Pancreas (tissue), 10 donors: ENCODE data around the gene OR8D2. TPM values are rescaled to one million over a fixed set of nuclear protein-coding genes. Genes with fewer than 3 reads are reported as not detected.

Source experiments
- ATAC-seq, 4 donors: fragments of 200-7000 bp; cut with Tn5 transposase; one replicate each; pipeline versions ENCODE4 v1.8.0 to v1.9.1; 2020; ENCODE audit warnings: mild to moderate bottlenecking in 4 of 4, moderate library complexity in 4 of 4
- DNase-seq, 6 donors: peaks; one replicate each; pipeline ENCODE4 v3.0.0-alpha.2; 2020
- FAIRE-seq: peaks from 2 replicates; lab custom pipeline; 2012; peaks lifted over from hg19 to GRCh38; lab: Jason Lieb, UNC
- H3K27ac ChIP-seq, 4 donors: fragments of 200-600 bp; sonication (generic); 1 replicate in 3 of 4; 2 replicates in 1 of 4; pipeline versions ENCODE4 v1.5.0 to v1.8.0; 2020
- H3K27me3 ChIP-seq, 4 donors: fragments of 200-600 bp; one replicate each; pipeline ENCODE4 v1.8.0; 2021
- H3K36me3 ChIP-seq, 3 donors: fragments of 200-600 bp; sonication (generic) in 1 of 3; one replicate each; pipeline versions ENCODE4 v1.5.0 to v1.8.0; 2020 to 2021
- H3K4me1 ChIP-seq, 3 donors: fragments of 200-600 bp; one replicate each; pipeline ENCODE4 v1.8.0; 2021
- H3K4me3 ChIP-seq, 4 donors: fragments of 200-600 bp; sonication (generic) in 2 of 4; one replicate each; pipeline versions ENCODE4 v1.5.0 to v1.8.0; 2020 to 2021
- H3K9me3 ChIP-seq, 4 donors: fragments of 200-600 bp; one replicate each; pipeline ENCODE4 v1.8.0; 2021
- CTCF ChIP-seq, 4 donors: fragments of 200-600 bp; sonication (generic) in 3 of 4; IDR thresholded peaks; one replicate each; pipeline versions ENCODE4 v1.5.0 to v1.8.0; 2021; ENCODE audit warnings: antibody characterized with exemption in 4 of 4
- WGBS, 2 donors: extraction: QIAGEN DNeasy Blood & Tissue Kit; methylation state at CpG; one replicate each; pipeline ENCODE4 v1.1.7; 2013; 5-methylcytosine and 5-hydroxymethylcytosine counted together
- intact Hi-C, 3 donors: fragments of 100-400 bp; cut with DNase I; formaldehyde crosslinking; loops; one replicate each; pipeline versions ENCODE4 v1.11.1 to v1.14.2; 2022
- polyA plus RNA-seq, 2 donors: library from polyadenylated mRNA; stranded (reverse); fragments of 200-250 nt; gene quantifications; one replicate each; pipeline ENCODE4 v1.2.3, GENCODE V29; 2013
- total RNA-seq, 6 donors: library from RNA; stranded (reverse); fragmentation: NEBNext Ultra II Directional in 4 of 6; extraction: Animal tissue kit (Norgen Biotek cat#: 25700) in 4 of 6; gene quantifications; one replicate each; pipeline versions ENCODE4 v1.2.1 to v1.2.4, GENCODE V29; 2021 to 2023
- donor health status: healthy with polysubstance abuse.
- donor health status: DM: no; HTN: no; CAD: no; lungs with moderate emphysema.
- donor health status: DM: no; HTN: no; CAD: no.
- donor health status: control.
- donor health status: control.
- donor health status: Bipolar disorder and iron deficiency.
- donor health status: DM: yes; HTN: yes; CAD: no.
- donor health status: DM: no; HTN: no; CAD: no.
- donor health status: DM: no; HTN: no; CAD: no.
- donor health status: DM: yes; HTN: yes; CAD: no.

OR8D2 gene
- not detected for total RNA-seq
- polyA plus RNA-seq: not detected

- Histone ChIP-seq H3K9me3 (no peaks in the 10 kb centered on the region), H3K27ac (no peak within 1 kb of the TSS), H3K4me1 (no peaks in the 10 kb centered on the region), H3K27me3 (no peaks in the 10 kb centered on the region), H3K4me3 (no peak within 1 kb of the TSS), H3K36me3 (no peaks in the 10 kb centered on the region)
- no peak for FAIRE-seq
- no peak for ATAC-seq
- intact Hi-C loops: no loop called here
- DNase-seq: no peak
- WGBS, 2 donors: 77 to 83% methylated on average over 1 of the region's 1 CpG
- TF ChIP-seq CTCF (IDR thresholded peaks at IDR 0.05): no peak
Measured at GRCh38 chr11:124320097-124320496, at the start of gene OR8D2. TSS of gene OR8D2 (minus strand) at chr11:124320197. CDS start at chr11:124320197, 0 bp downstream.

GRCh38 chr11:124359566-124359965 lies 39.6 kb upstream of the OR8D2 start:
- DNase-seq (no peak), ATAC-seq (no peak), FAIRE-seq (no peak)
- Histone ChIP-seq H3K27ac (no peak overlapping the region), H3K27me3 (no peaks in the 10 kb centered on the region), H3K36me3 (no peaks in the 10 kb centered on the region), H3K4me1 (no peaks in the 10 kb centered on the region), H3K9me3 (no peaks in the 10 kb centered on the region), H3K4me3 (no peak overlapping the region)
- intact Hi-C loops: no loop called here
- 20 to 26% methylated on average over 2 of the region's 2 CpGs for WGBS, 2 donors
- TF ChIP-seq CTCF (IDR thresholded peaks at IDR 0.05): no peak

- WGBS, 2 donors: 21 to 50% methylated on average over 3 of the region's 3 CpGs
- TF ChIP-seq CTCF (IDR thresholded peaks at IDR 0.05): no peak
Measured at GRCh38 chr11:124346311-124346955, 26.4 kb upstream of the OR8D2 start.

GRCh38 chr11:124344346-124344745 lies 24.3 kb upstream of the OR8D2 start:
- ATAC-seq (no peak), FAIRE-seq (no peak), DNase-seq (no peak)
- Histone ChIP-seq H3K4me3 (no peak overlapping the region), H3K36me3 (no peaks in the 10 kb centered on the region), H3K9me3 (no peaks in the 10 kb centered on the region), H3K27me3 (no peaks in the 10 kb centered on the region), H3K27ac (no peak overlapping the region), H3K4me1 (no peaks in the 10 kb centered on the region)
- intact Hi-C loops: no loop called here
- TF ChIP-seq CTCF (IDR thresholded peaks at IDR 0.05): no peak
- WGBS, 2 donors: 74 to 79% methylated on average over 5 of the region's 5 CpGs

More at GRCh38 chr11:124346311-124346955, 26.4 kb upstream of the OR8D2 start:
- Histone ChIP-seq H3K27ac (no peak overlapping the region), H3K36me3 (no peaks in the 10 kb centered on the region), H3K4me1 (no peaks in the 10 kb centered on the region), H3K4me3 (no peak overlapping the region), H3K9me3 (no peaks in the 10 kb centered on the region), H3K27me3 (no peaks in the 10 kb centered on the region)
- no peak for ATAC-seq
- intact Hi-C loops: no loop called here
- no peak for DNase-seq
- no peak for FAIRE-seq

- ATAC-seq (no peak), FAIRE-seq (no peak), DNase-seq (no peak)
- Histone ChIP-seq H3K9me3 (no peaks in the 10 kb centered on the region), H3K27ac (no peak overlapping the region), H3K36me3 (no peaks in the 10 kb centered on the region), H3K4me1 (no peaks in the 10 kb centered on the region), H3K4me3 (no peak overlapping the region), H3K27me3 (no peaks in the 10 kb centered on the region)
- 55 to 58% methylated on average over 2 of the region's 2 CpGs for WGBS, 2 donors
- intact Hi-C loops: no loop called here
- no peak for TF ChIP-seq CTCF (IDR thresholded peaks at IDR 0.05)
Measured at GRCh38 chr11:124340142-124340447, 20.1 kb upstream of the OR8D2 start.
